IPS-20b (cell line): Measurements from ENCODE around the gene COL4A1.

Source experiments
- H3K27ac ChIP-seq: one replicate; pipeline ENCODE4 v1.5.1; 2013; ENCODE audit warnings: low read length
- H3K27me3 ChIP-seq: 2 replicates; pipeline ENCODE4 v1.6.1; 2013; ENCODE audit warnings: mild to moderate bottlenecking, low read length, inconsistent platforms; ENCODE audit not compliant: insufficient read depth
- H3K36me3 ChIP-seq: 2 replicates; pipeline ENCODE4 v1.6.1; 2013; ENCODE audit warnings: low read depth, mild to moderate bottlenecking, inconsistent platforms, low read length, moderate library complexity; ENCODE audit not compliant: insufficient read depth
- H3K4me1 ChIP-seq: 2 replicates; pipeline ENCODE4 v1.6.1; 2013; ENCODE audit warnings: mild to moderate bottlenecking, control low read depth, inconsistent platforms, low read length, moderate library complexity; ENCODE audit not compliant: insufficient read depth
- H3K4me3 ChIP-seq: 2 replicates; pipeline ENCODE4 v1.5.1; 2013; ENCODE audit warnings: mild to moderate bottlenecking, low read length, inconsistent platforms
- H3K9ac ChIP-seq: 2 replicates; pipeline ENCODE4 v1.6.1; 2013; ENCODE audit warnings: low read depth, mild to moderate bottlenecking, inconsistent platforms, low read length, moderate library complexity
- H3K9me3 ChIP-seq: 2 replicates; pipeline ENCODE4 v1.6.1; 2013; ENCODE audit warnings: mild to moderate bottlenecking, low read depth, low read length, inconsistent platforms; ENCODE audit not compliant: insufficient read depth

COL4A1 gene

DNA sequence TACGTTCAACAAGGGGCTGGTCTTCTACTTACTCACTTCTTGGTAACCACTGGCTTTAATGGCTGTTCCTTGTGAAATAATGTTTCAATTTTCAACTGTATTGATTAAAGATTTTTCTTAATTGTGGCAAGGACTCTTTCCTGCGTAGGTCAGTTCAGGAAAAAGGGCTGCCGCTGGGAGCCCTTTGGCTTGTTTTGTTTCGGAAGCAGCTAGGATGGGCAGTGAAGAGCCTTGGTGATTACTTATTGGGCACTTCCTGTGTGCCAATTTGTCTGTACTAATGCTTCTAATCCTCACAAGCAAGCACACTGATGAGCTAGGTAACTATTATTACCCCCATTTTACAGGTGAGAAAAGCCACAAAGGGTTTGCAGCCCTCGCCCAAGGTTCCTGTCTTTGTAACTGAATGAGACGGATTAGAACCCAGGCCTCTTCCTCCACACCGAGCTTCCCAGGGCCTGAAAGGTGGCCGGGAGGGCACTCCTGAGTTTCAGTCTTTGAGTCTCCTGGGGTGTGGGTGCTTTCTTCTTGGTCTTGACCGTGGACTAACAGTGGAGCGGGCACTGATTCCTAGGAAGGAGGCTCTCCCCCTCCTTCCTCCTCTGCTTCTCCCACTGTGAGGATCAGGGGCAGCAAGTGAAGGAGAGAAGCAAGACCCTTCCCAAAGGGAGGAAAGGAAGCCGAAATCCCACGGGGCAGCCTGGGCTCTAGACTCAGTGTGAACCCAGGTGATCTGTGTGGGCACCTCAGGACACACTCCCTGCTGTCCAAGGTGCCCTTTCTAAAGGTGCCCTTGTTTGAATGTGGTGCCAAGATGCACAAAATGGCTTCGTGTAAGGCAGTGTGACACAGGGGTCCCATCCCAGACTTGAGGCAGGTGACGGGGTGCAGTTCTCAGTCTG lies 3.8 kb upstream of the COL4A1 start:
- Histone ChIP-seq H3K9ac (no peak overlapping the region), H3K27ac (no peak overlapping the region)

DNA sequence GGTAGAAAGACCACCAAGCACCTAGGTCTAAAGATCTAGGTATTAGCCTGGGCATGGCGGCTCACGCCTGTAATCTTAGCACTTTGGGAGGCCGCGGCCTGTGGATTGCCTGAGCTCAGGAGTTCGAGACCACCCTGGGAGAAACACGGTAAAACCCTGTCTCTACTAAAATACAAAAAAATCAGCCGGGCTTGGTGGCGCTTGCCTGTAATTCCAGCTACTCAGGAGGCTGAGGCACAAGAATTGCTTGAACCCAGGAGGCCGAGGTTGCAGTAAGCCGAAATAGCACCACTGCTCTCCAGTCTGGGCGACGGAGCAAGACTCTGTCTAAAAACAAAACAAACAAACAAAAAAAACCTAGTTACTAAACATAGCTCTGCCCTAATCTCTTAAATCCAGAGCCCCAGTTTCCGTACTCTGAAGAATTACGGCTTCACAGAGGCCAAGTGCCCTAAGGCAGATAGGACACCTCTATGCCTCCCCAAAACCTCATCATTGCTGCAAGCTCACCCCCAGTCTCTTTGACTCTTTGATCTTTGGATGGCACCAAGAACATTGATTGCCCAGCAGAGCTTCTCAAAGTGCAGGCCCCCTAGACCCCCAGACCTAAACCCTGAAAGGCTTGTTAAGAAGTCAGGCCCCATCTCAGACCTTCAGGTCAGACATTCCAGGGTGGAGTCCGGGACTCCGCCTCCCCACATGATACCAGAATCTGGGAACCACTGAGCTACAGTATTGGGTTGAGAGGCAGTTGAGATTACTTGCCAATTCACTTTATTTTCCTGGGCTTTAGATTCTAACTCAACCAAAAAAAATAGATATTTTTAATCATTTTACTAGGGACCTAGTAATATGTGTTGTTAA lies 2.9 kb upstream of the COL4A1 start:
- H3K27ac ChIP-seq, result no peak overlapping the region
- H3K4me1 ChIP-seq, result no peaks in the 10 kb centered on the region
- peaks cover 37% of the 10 kb centered on the region for H3K27me3 ChIP-seq
- H3K9ac ChIP-seq, result no peak overlapping the region
- no peak overlapping the region for H3K4me3 ChIP-seq
- H3K36me3 ChIP-seq, result peaks cover 16% of the 10 kb centered on the region; the same call in 1 of the 2 replicates
- no peaks in the 10 kb centered on the region for H3K9me3 ChIP-seq

More for the DNA sequence above, 3.8 kb upstream of the COL4A1 start:
- H3K4me1 ChIP-seq, result no peaks in the 10 kb centered on the region
- peaks cover 16% of the 10 kb centered on the region; the same call in 1 of the 2 replicates for H3K36me3 ChIP-seq
- no peak overlapping the region for H3K4me3 ChIP-seq
- H3K27me3 ChIP-seq, result peaks cover 28% of the 10 kb centered on the region
- no peaks in the 10 kb centered on the region for H3K9me3 ChIP-seq

DNA sequence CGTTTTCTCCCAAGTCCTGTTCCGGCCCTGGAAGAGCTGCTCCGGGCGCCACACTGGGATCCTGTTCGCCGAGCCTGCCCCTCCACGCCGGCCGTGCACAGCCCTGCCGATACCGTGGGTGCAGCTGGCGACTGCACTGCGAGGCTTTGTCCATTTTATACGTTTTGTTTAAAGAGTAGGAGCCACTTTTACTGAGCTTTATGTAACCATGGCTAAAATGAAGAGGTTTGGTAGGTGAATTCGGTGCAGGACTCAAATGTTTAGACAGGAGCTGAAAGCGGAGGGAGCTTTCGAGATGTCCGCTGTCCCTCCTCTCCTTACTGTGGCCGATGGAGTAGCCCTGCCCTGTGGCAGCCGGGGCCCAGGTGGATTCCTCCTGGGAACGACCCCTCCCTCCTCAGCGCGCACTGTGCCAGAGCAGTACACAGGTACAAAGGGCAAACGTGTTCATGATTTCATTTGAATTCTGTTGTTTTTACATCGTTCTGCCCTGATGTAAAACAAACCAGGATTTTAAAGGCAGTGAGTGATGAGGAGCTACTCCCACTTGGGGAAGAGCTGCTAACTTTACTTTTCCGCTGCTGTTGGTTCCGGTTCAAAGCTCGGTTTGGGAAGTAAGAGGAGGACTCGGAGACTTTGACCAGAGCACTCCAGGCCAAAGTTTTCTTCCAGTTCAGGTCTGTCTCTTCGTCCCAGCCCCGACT lies 1.9 kb upstream of the COL4A1 start:
- H3K4me1 ChIP-seq, result no peaks in the 10 kb centered on the region
- no peak overlapping the region for H3K27ac ChIP-seq
- H3K27me3 ChIP-seq, result peaks cover 42% of the 10 kb centered on the region
- H3K9me3 ChIP-seq, result no peaks in the 10 kb centered on the region
- H3K36me3 ChIP-seq, result peaks cover 16% of the 10 kb centered on the region; the same call in 1 of the 2 replicates
- H3K9ac ChIP-seq, result peak overlapping the region; percentile 64; the same call in 1 of the 2 replicates
- H3K4me3 ChIP-seq, result peak overlapping the region; percentile 88

DNA sequence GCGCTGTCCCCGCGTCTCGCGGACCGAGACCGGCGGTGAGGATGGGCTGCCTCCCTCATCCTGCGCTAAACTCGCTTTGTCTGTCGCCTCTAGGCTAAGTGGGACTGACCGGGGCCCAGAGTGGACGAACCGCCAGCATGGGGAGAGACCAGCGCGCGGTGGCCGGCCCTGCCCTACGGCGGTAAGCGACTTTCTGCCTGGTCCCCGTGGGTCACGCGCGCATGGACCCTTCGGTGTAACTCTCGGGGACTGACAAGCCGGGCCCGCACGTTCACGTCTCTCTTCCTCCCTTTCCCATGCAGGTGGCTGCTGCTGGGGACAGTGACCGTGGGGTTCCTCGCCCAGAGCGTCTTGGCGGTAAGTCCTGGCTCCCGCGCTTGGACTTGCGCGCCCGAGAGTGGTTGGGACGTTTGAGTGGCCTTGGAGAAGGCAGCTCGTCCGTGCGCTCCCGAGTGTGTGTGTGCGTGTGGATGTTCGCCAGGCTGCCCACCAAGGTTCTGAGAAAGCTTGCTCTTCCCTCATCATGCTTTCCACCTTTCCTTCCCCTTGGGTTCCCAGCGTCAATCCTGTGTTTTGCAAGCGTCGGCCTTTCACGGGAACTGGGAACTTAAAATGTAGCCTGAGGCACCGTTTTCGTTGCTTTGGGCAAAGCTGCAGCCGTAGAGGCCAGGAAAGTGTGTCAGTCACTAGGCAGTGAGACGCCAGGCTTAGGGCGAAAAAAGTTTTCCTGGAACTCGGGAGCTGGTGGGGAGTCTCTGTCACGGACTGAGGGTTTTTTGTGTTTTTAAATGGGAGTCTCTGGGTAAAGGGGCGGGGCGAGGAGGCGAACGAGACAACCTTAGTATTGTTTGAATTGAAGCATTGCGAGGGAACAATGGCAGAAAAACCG lies 1.1 kb upstream of the COL4A1 start:
- H3K36me3 ChIP-seq, result peaks cover 16% of the 10 kb centered on the region; the same call in 1 of the 2 replicates
- H3K4me1 ChIP-seq, result no peaks in the 10 kb centered on the region
- H3K4me3 ChIP-seq, result peak overlapping the region; percentile 88
- H3K9me3 ChIP-seq, result no peaks in the 10 kb centered on the region
- no peak overlapping the region for H3K27ac ChIP-seq
- peaks cover 42% of the 10 kb centered on the region for H3K27me3 ChIP-seq
- H3K9ac ChIP-seq, result peak overlapping the region; percentile 64

DNA sequence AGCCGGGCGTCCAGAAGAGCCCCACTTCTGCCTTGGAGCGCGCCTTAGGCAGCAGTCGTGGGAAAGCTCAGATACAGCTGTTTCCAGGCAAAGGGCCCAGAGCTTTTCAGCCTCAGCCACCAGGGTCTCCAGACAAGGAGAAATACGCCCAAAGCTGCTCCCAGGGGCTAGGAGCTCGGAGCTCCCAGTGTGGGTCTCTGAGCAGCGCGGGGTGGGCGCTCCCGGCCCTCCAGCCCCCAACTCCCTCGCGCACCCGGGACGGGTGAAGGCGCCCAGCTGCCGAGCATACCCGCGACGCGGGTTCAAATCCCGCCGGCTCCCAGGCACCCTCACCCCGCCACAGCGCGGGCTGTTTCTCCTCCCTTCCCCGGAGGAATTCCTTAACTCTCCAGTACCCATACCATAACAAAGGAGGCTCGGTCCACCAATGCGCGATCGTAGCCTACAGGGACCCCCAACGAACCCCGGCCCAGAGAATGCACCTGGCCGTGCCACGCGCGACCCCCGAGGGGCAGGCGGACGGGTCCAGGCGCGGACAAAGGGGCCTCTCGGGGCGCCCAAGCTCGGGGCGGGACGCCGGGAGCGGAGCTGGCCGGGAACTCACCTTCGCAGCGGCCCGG lies 507 bp downstream of the COL4A1 start:
- Histone ChIP-seq H3K27ac (no peak overlapping the region), H3K4me3 (peak overlapping the region; percentile 88), H3K27me3 (peaks cover 42% of the 10 kb centered on the region), H3K4me1 (no peaks in the 10 kb centered on the region), H3K9me3 (no peaks in the 10 kb centered on the region), H3K9ac (peak overlapping the region; percentile 64; the same call in 1 of the 2 replicates), H3K36me3 (peaks cover 14% of the 10 kb centered on the region; the same call in 1 of the 2 replicates)

DNA sequence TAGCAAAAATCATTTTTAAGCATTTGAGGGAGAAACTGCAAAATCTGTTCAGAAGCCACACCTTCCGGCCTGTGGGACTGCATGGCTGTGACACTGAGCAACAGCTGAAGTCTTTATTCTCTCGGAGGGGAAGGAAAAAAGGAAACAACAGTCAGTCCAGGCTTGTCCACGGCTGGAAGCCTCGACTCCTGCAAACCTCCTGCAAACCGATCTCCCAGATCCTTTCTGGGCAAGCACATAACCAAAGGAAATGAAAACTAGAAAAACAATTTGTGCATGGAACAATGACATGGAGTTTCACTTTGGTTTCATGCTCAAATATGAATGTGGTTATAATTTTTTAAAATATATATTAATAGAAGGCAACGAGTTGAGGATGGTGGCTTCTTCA lies 1.0 kb downstream of the COL4A1 start:
- peaks cover 42% of the 10 kb centered on the region for H3K27me3 ChIP-seq
- H3K4me1 ChIP-seq, result no peaks in the 10 kb centered on the region
- H3K4me3 ChIP-seq, result peak overlapping the region; percentile 88
- no peaks in the 10 kb centered on the region for H3K9me3 ChIP-seq
- H3K9ac ChIP-seq, result peak overlapping the region; percentile 64; the same call in 1 of the 2 replicates
- peaks cover 9% of the 10 kb centered on the region; the same call in 1 of the 2 replicates for H3K36me3 ChIP-seq
- no peak overlapping the region for H3K27ac ChIP-seq

DNA sequence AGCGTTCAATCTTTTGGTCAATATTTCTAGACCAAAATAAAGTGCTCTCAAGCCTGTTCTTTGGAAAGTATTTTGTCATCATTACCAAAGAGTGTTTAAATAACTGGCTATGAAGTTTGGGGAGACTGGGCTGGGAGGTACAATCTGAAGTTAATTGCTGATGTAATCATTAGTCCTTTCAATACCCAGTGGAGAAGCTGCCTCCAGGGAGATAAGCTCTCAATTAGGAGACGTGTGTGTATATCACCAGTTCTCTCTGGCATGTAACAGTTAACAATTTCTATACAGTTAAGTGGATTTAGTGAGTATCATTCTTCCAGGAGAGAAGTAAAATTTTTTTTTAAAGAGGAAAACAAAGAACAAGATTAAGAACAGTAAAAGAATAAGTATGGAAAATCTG lies 1.4 kb downstream of the COL4A1 start:
- no peak overlapping the region for H3K27ac ChIP-seq
- H3K27me3 ChIP-seq, result peaks cover 42% of the 10 kb centered on the region
- peak overlapping the region; percentile 88 for H3K4me3 ChIP-seq
- no peaks in the 10 kb centered on the region for H3K4me1 ChIP-seq
- peaks cover 5% of the 10 kb centered on the region; the same call in 1 of the 2 replicates for H3K36me3 ChIP-seq
- H3K9me3 ChIP-seq, result no peaks in the 10 kb centered on the region
- no peak overlapping the region; the same call in 1 of the 2 replicates for H3K9ac ChIP-seq

DNA sequence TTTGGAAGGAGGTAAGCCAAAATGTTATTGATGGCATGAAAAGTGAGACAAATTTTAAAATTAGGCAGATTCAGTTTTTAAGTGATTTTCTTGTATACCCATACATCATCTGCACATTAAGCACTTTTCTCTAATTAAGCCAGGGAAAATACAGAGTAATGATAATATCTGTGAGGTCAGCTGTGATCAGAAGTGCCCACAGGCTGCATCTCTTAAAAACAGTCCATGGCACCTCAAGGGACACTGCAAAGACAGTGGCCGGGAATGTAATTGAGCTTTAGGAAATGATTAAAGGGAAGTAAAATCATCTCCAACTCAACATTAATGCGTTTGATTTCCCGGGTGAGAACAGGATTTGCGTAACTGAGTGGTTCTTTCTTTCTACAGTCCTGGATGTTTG lies 2.0 kb downstream of the COL4A1 start:
- Histone ChIP-seq H3K36me3 (no peaks in the 10 kb centered on the region), H3K27me3 (peaks cover 42% of the 10 kb centered on the region), H3K9me3 (no peaks in the 10 kb centered on the region), H3K9ac (no peak overlapping the region), H3K27ac (no peak overlapping the region), H3K4me1 (no peaks in the 10 kb centered on the region), H3K4me3 (peak overlapping the region; percentile 88)

DNA sequence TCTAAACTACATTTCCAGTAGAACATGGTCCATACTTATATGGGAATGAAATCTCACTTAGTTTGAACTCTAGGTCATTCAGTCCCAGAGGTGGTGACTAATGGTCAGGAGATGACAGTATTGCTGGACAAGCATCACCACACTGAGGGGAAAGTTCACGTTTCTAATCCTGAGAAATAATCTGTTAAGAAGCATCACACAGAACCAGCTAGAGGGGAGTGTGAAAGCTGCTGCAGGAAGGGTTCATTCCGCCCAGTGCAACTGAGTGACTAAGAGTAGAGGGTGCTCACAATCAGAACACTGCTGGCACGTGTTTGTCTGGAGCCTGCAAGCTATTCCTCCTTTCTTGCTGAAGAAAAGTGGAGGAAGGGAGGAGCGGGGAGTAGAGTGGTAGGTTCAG lies 2.7 kb downstream of the COL4A1 start:
- Histone ChIP-seq H3K36me3 (no peaks in the 10 kb centered on the region), H3K9me3 (no peaks in the 10 kb centered on the region), H3K9ac (no peak overlapping the region), H3K27ac (no peak overlapping the region), H3K4me1 (peaks cover under 1% of the 10 kb centered on the region; the same call in 1 of the 2 replicates), H3K4me3 (no peak overlapping the region), H3K27me3 (peaks cover 40% of the 10 kb centered on the region)

DNA sequence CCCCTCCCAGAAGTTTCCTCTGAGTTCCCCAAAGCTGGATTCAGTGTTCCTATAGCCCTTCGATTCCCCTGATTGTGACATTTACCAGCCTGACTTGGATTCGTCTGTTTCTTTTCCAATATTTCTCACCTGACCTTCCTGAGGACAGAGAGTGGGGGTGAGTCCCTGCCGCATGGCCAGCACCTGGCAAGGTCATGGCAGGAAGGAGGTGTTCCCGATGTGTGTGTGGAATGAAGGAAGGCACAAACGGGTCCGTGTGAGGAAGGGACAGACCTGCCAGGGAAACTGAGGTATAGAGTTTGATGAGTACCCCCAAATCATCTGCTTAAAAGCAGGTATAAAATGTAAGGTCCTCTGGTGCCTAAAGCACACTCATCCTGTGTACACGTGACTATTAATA lies 3.3 kb downstream of the COL4A1 start:
- peaks cover 34% of the 10 kb centered on the region for H3K27me3 ChIP-seq
- H3K9me3 ChIP-seq, result no peaks in the 10 kb centered on the region
- no peaks in the 10 kb centered on the region for H3K36me3 ChIP-seq
- H3K4me1 ChIP-seq, result peaks cover 6% of the 10 kb centered on the region; the same call in 1 of the 2 replicates
- H3K27ac ChIP-seq, result no peak overlapping the region
- H3K4me3 ChIP-seq, result no peak overlapping the region
- H3K9ac ChIP-seq, result no peak overlapping the region
